A549 (cell line): Measurements from ENCODE around the gene LAPTM5.

ENCODE experiments used
- CTCF ChIP-seq: fragments of >200 bp; sonication (Bioruptor Twin); formaldehyde crosslinking; IDR thresholded peaks from 3 replicates; pipeline ENCODE4 v1.5.1; 2016
- EP300 ChIP-seq, 2 experiments: fragments of >200 bp; sonication (Bioruptor Twin); formaldehyde crosslinking; IDR thresholded peaks; 2 replicates in 1 of 2; 3 replicates in 1 of 2; pipeline ENCODE4 v1.6.1; 2016 to 2017
- POLR2A ChIP-seq: IDR thresholded peaks from 2 replicates; pipeline ENCODE4 v1.6.1; 2012; ENCODE audit warnings: mild to moderate bottlenecking, low read length
- RFX5 ChIP-seq: fragments of 450-650 bp; IDR thresholded peaks from 2 replicates; pipeline ENCODE4 v1.7.1; 2014; ENCODE audit warnings: antibody characterized with exemption, mild to moderate bottlenecking, moderate library complexity
- RNF2 ChIP-seq: fragments of 200-600 bp; sonication (generic); IDR thresholded peaks from 2 replicates; pipeline ENCODE4 v1.6.1; 2016; ENCODE audit warnings: low read depth, mild to moderate bottlenecking, antibody characterized with exemption, moderate library complexity, borderline replicate concordance

DNA sequence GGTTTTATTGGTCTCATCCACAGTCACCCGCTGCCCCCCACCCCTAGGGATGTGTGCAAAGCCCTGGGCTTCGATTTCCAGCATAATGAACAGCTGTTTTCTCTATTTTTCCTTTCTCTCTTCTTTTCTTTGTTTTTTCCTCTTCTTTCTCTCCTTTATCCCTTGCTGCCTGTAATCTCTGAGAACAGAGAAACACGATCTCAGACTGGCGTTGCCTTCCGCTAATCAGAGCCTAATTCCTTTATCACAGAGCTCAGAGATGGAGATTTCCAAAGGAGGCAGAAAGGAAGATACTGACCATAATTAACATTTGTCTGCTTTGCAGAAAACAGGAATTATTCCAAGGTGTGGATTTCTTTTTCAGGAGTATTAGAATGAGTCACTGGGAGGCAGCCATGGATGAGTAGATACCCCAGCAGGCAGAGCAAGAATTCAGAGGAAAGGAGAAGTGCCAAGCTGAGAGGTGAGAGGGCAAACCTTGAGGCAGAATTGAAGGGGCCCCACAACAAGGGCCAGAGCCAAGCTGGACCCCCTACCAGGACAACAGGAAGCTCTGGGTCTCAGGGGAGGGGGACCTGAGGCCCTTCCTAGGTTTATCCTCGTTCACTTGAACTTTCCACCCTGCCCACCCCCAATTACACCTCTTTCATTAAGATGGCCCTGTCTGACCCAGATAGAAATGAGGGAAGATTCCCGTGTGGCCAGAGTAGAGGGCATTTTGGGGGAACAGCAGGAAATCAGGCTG lies 67.5 kb downstream of the LAPTM5 start:
- TF ChIP-seq CTCF: no peak
- no peak for TF ChIP-seq RNF2
- TF ChIP-seq EP300 (IDR thresholded peaks at IDR 0.05): no peak
- TF ChIP-seq RFX5: no peak
- no peak for TF ChIP-seq POLR2A
